ENCODE results near the gene AEN. TPM values are rescaled to one million over a fixed set of nuclear protein-coding genes. Genes with fewer than 3 reads are reported as not detected.
A peak's percentile ranks its signal among the peaks of the same experiment; 100 is the strongest.

Gene AEN
- total RNA-seq, 1 donor from 2014 or later = 33.0 TPM

DNA sequence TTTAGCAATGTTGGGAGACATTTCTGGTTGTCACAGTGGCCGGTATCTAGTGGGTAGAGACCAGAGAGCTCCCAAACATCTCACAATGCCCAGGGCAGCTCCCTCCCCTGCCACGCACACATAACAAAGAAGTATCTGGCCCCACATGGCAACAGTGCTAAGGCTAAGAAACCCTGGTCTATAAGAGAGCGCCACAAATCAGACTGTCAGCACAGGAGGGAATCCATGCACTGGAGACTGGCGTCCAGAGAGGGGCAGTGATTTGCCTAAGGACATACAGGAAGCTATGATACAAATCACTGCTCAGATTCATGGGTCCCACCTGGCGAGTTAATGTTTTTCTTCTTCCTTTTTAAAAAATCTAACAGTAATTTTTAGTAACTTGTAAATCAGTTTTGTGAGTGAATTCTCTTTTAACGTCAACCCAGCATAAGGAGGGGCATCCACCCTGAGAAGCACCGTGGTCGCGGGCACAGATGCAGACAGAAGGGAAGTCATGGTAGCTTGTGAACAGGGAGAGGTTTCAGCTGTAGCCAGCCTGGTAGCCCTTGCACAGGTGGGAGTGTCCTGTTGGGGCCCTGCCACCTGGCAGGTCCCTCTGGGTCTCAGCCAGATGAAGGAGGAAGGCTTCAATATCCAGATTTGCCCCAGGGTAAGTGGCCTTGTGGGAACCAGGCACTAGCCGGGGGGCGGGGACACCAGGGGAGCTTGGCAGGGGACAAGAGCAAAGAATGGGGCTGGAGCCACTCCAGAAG, 26.4 kb downstream of the AEN start:
- DNase-seq (ENCODE audit: low spot score in 2 of 2, unreplicated experiment in 2 of 2) = peak in 1 of 2 experiments; percentile 32
- H3K36me3 Mint-ChIP-seq = no peaks in the 10 kb centered on the region

DNA sequence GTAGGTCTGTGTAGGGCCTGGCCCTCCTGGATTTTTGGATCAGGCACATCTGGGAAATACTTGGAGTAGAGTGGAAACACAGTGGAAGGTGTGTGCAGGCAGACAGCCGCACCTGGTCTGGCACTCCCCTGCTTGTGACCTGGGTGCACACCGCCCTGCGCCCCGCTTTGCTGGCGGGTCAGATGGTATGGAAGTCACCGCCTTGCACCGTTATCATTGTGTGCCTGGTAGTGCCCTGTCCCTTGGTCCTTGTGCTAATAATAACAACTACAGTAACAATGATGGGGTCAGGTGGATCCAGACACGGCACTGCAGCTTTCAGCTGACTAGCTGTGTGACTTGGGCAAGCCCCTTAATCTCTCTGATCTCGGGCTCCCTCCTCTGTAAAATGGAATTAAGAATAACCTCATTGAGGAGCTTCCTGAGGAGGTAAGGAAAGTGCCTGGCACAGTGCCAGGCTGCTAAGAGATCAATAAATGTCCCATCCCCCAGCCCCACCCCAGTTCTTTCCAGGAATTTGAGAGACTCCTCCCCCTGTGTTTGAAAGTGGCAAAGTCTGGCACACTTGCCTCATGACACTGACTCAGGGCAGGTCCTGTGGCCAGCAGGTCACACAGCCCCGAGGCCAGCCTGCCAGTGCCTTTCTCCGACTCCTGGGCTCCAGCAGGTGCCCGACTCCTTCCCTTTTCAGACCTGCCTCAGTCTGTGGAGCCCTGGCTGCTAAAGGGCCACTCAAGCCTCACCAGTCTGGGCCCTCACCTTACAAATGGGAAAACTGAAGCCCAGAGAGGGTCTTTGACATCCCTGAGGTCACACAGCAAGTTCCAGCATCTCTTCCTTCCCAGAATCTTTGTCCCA, 27.4 kb downstream of the AEN start:
- H3K9me3 Mint-ChIP-seq = no peaks in the 10 kb centered on the region
- H3K4me3 Mint-ChIP-seq = no peak overlapping the region
- H3K27me3 Mint-ChIP-seq (ENCODE audit: low read depth) = no peaks in the 10 kb centered on the region
- peak in 1 of 2 experiments; percentile 25 for DNase-seq (ENCODE audit: low spot score in 2 of 2, unreplicated experiment in 2 of 2)
- peaks cover 12% of the 10 kb centered on the region for H3K4me1 Mint-ChIP-seq
- TF ChIP-seq, protein P1, sequence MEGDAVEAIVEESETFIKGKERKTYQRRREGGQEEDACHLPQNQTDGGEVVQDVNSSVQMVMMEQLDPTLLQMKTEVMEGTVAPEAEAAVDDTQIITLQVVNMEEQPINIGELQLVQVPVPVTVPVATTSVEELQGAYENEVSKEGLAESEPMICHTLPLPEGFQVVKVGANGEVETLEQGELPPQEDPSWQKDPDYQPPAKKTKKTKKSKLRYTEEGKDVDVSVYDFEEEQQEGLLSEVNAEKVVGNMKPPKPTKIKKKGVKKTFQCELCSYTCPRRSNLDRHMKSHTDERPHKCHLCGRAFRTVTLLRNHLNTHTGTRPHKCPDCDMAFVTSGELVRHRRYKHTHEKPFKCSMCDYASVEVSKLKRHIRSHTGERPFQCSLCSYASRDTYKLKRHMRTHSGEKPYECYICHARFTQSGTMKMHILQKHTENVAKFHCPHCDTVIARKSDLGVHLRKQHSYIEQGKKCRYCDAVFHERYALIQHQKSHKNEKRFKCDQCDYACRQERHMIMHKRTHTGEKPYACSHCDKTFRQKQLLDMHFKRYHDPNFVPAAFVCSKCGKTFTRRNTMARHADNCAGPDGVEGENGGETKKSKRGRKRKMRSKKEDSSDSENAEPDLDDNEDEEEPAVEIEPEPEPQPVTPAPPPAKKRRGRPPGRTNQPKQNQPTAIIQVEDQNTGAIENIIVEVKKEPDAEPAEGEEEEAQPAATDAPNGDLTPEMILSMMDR (IDR thresholded peaks at IDR 0.05; ENCODE audit: unreplicated experiment) = no peak
- no peak overlapping the region for H3K27ac Mint-ChIP-seq
- H3K36me3 Mint-ChIP-seq = no peaks in the 10 kb centered on the region

More for the DNA sequence above, 26.4 kb downstream of the AEN start:
- Mint-ChIP-seq H3K4me3 (no peak overlapping the region), H3K27me3 (ENCODE audit: low read depth) (no peaks in the 10 kb centered on the region), H3K9me3 (no peaks in the 10 kb centered on the region), H3K27ac (no peak overlapping the region), H3K4me1 (peaks cover 12% of the 10 kb centered on the region)
- TF ChIP-seq, protein P1 (IDR thresholded peaks at IDR 0.05; ENCODE audit: unreplicated experiment) = no peak

DNA sequence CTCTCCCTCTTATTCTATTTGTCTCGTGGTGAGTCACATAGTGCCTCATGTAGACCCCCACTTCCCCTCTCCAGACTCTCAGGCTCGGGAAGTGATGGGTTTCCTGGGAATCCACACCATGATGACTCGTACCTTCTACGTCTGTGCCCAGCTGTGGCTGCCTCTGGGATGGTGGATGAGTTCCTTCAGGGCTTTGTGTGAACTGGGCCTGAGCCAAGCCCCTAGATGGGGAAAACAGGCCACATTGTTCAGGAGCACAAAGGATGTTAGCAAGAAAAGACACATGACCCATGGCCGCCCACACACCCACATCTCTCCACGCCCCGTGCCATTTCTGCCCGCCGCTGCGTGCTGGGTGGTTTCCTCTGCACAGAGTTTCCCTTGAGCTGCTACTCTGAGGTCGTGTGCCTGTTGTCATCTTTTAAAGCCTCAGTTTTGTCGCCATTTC, 28.2 kb downstream of the AEN start:
- Mint-ChIP-seq H3K27ac (no peak overlapping the region), H3K36me3 (no peaks in the 10 kb centered on the region), H3K4me1 (peaks cover 12% of the 10 kb centered on the region), H3K27me3 (ENCODE audit: low read depth) (no peaks in the 10 kb centered on the region), H3K4me3 (no peak overlapping the region), H3K9me3 (no peaks in the 10 kb centered on the region)
- TF ChIP-seq, protein P1 (IDR thresholded peaks at IDR 0.05; ENCODE audit: unreplicated experiment) = no peak
- DNase-seq (ENCODE audit: low spot score in 2 of 2, unreplicated experiment in 2 of 2) = peak in 1 of 2 experiments; percentile 25

DNA sequence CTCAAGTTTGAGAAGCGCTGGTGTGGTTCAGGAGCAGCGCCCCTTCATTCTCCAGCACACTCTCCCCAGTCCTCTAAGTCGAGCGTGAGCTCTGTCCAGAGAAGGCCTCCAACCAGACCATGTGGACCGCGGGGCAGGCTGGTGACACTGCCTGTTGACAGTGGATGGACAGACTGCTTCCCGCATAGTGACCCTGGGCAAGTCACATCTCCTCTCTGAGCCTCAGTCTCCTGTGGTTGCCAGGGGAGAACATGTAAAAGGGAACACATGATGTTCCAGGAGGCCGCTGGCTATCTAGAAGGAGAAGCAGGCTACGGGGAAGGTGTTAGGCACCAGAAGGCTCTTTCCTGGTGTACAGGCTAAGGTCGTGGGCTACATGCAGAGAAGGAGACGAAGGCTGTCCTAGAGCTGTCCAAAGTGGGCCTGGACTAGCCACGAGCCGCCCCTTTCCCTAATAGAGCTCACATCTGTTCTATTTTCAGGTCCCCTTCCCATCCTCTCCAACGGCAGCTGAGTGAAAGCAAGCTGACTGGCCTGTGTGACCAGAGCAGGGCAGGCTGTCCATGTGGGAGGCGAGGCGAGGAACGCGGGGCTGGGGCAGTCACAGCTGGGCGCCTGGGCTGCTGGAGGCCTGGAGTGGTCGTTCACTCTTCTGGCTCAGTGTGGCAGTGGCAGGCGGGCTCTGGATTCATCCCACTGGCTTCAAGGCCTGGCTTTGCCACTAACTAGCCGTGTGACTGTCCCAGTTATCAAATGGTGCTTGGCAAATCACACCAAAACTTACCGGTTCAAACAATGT, 28.8 kb downstream of the AEN start:
- Mint-ChIP-seq H3K4me3 (no peak overlapping the region), H3K4me1 (peaks cover 12% of the 10 kb centered on the region), H3K9me3 (no peaks in the 10 kb centered on the region), H3K27me3 (ENCODE audit: low read depth) (peaks cover 2% of the 10 kb centered on the region), H3K27ac (no peak overlapping the region), H3K36me3 (no peaks in the 10 kb centered on the region)
- DNase-seq (ENCODE audit: low spot score in 2 of 2, unreplicated experiment in 2 of 2) = peak in 1 of 2 experiments; percentile 31
- TF ChIP-seq, protein P1 (IDR thresholded peaks at IDR 0.05; ENCODE audit: unreplicated experiment) = no peak

DNA sequence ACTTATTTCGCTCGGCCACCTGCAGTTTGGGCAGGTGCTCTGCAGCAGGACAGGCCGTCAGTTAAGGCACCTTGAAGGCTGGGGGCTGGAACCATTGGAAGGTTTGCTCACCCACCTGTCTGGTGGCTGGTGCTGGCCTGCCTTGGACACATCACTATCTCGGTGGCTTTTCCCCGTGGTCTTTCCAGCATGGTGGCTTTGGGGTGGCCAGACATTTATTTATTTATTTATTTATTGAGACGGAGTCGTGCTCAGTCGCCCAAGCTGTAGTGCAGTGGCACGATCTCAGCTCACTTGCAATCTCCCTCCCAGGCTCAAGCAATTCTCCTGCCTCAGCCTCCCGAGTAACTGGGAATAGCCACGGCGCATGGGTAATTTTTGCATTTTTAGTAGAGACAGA, 29.4 kb downstream of the AEN start:
- Mint-ChIP-seq H3K36me3 (no peaks in the 10 kb centered on the region), H3K27ac (no peak overlapping the region), H3K9me3 (no peaks in the 10 kb centered on the region), H3K4me3 (no peak overlapping the region), H3K27me3 (ENCODE audit: low read depth) (peaks cover 2% of the 10 kb centered on the region), H3K4me1 (peaks cover 12% of the 10 kb centered on the region)
- TF ChIP-seq, protein P1 (IDR thresholded peaks at IDR 0.05; ENCODE audit: unreplicated experiment) = no peak
- peak in 1 of 2 experiments; percentile 10 for DNase-seq (ENCODE audit: low spot score in 2 of 2, unreplicated experiment in 2 of 2)

Data from mesothelial cell of epicardium (in vitro differentiated cells).